NB4 (cell line): ENCODE measurements around the gene DHRS2.

ENCODE experiments used
- MYC ChIP-seq: IDR thresholded peaks from 2 replicates; pipeline ENCODE4 v1.6.1; 2011; ENCODE audit warnings: low read depth, low read length
- POLR2A ChIP-seq: IDR thresholded peaks from 2 replicates; pipeline ENCODE4 v1.6.1; 2011; ENCODE audit warnings: mild to moderate bottlenecking; ENCODE audit not compliant: insufficient read length; ENCODE audit errors: extremely low read depth
- TF ChIP-seq, protein P1 (sequence below): IDR thresholded peaks from one replicate; pipeline ENCODE4 v1.5.1; 2012; ENCODE audit warnings: low read depth, low read length

DNA sequence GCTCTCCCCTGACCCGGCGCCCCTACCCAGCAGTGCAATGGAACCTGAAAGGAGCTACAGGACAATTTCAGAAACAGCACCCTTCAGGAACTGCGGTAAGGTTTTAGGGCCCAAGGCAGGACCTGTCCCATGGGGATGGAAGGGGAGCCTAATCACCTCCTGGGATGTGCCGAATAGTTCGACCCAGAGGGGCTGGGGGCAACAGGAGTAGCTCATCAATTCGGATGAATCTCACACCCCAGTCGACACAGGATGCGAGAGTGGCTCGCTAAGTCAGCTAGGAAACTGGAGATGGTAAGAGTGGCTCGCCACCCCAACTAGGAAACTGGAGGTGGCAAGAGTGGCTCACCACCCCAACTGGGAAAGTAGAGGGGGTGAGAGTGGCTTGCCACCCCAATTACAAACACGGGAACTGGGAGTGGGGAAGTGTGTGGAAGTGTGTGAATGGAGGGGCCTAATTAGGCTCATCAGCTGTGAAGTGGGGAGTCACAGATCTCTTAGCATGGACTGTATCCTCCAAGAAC, 57.1 kb downstream of the DHRS2 start:
- TF ChIP-seq POLR2A (no peak), MYC (no peak)
- TF ChIP-seq, protein P1, sequence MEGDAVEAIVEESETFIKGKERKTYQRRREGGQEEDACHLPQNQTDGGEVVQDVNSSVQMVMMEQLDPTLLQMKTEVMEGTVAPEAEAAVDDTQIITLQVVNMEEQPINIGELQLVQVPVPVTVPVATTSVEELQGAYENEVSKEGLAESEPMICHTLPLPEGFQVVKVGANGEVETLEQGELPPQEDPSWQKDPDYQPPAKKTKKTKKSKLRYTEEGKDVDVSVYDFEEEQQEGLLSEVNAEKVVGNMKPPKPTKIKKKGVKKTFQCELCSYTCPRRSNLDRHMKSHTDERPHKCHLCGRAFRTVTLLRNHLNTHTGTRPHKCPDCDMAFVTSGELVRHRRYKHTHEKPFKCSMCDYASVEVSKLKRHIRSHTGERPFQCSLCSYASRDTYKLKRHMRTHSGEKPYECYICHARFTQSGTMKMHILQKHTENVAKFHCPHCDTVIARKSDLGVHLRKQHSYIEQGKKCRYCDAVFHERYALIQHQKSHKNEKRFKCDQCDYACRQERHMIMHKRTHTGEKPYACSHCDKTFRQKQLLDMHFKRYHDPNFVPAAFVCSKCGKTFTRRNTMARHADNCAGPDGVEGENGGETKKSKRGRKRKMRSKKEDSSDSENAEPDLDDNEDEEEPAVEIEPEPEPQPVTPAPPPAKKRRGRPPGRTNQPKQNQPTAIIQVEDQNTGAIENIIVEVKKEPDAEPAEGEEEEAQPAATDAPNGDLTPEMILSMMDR: no peak
